IMR-90 (cell line): ENCODE data around the gene CTSC. TPM values are rescaled to one million over a fixed set of nuclear protein-coding genes. Genes with fewer than 3 reads are reported as not detected.
A peak's percentile ranks its signal among the peaks of the same experiment; 100 is the strongest.

Experiments
- ATAC-seq: fragments of 200-7000 bp; cut with Tn5 transposase; 2 replicates; pipeline ENCODE4 v1.9.1; 2020; ENCODE audit warnings: low read depth, mild to moderate bottlenecking, moderate library complexity
- BruUV-seq: library from RNA; stranded (reverse); fragments of 400-500 nt; replicated peaks from 2 replicates; lab custom pipeline; 2021; lab: Mats Ljungman, UMichigan
- CTCF ChIA-PET: fragments of 300-600 bp; formaldehyde crosslinking; extraction: SDS; loops from one replicate; lab custom pipeline; 2021; ENCODE audit warnings: antibody characterized with exemption; lab: Yijun Ruan, JAX
- POLR2A ChIA-PET: fragments of 300-600 bp; sonication (Branson Sonifier 250); formaldehyde crosslinking; loops from one replicate; lab custom pipeline; 2022; ENCODE audit warnings: antibody characterized with exemption; ENCODE audit not compliant: unreplicated experiment; lab: Charles Lee
- DNase-seq: peaks from one replicate; pipeline ENCODE4 v3.0.0; 2013
- H2AFZ ChIP-seq: replicated peaks from 2 replicates; pipeline ENCODE3; 2013; ENCODE audit warnings: low read length, mild to moderate bottlenecking; ENCODE audit not compliant: poor library complexity
- H2AK5ac ChIP-seq: 2 replicates; pipeline ENCODE4 v1.6.1; 2013; ENCODE audit warnings: low read depth, low read length, inconsistent platforms
- H2AK9ac ChIP-seq: replicated peaks from 2 replicates; pipeline ENCODE3; 2013; ENCODE audit warnings: mild to moderate bottlenecking, low read depth, low read length, moderate library complexity; ENCODE audit not compliant: poor library complexity
- H2BK120ac ChIP-seq: 2 replicates; pipeline ENCODE4 v1.6.1; 2013; ENCODE audit warnings: low read depth, low read length, inconsistent platforms
- H2BK15ac ChIP-seq: 3 replicates; pipeline ENCODE4 v1.6.1; 2013; ENCODE audit warnings: low read depth, low read length, inconsistent platforms
- H2BK20ac ChIP-seq: 2 replicates; pipeline ENCODE4 v1.6.1; 2013; ENCODE audit warnings: low read depth, mild to moderate bottlenecking, inconsistent platforms, low read length, moderate library complexity
- H2BK5ac ChIP-seq: 2 replicates; pipeline ENCODE4 v1.6.1; 2013; ENCODE audit warnings: mild to moderate bottlenecking, low read depth, low read length, inconsistent platforms; ENCODE audit not compliant: poor library complexity, severe bottlenecking
- H3K14ac ChIP-seq: replicated peaks from 2 replicates; pipeline ENCODE4 v1.6.1; 2013; ENCODE audit warnings: low read depth, low read length, inconsistent platforms
- H3K18ac ChIP-seq: 2 replicates; pipeline ENCODE4 v1.6.1; 2013; ENCODE audit warnings: low read depth, low read length, control low read depth
- H3K23ac ChIP-seq: 2 replicates; pipeline ENCODE4 v1.6.1; 2013; ENCODE audit warnings: low read depth, low read length, inconsistent platforms
- H3K27ac ChIP-seq: 2 replicates; pipeline ENCODE4 v1.5.1; 2013; ENCODE audit warnings: mild to moderate bottlenecking, control low read depth, low read length; ENCODE audit not compliant: insufficient read depth
- H3K27me3 ChIP-seq: 2 replicates; pipeline ENCODE4 v1.6.1; 2013; ENCODE audit warnings: low read length; ENCODE audit not compliant: control insufficient read depth, insufficient read depth
- H3K36me3 ChIP-seq: 2 replicates; pipeline ENCODE4 v1.6.1; 2013; ENCODE audit warnings: low read length, mixed read lengths; ENCODE audit not compliant: control insufficient read depth, insufficient read depth
- H3K4ac ChIP-seq: 2 replicates; pipeline ENCODE4 v1.6.1; 2013; ENCODE audit warnings: low read depth, low read length, inconsistent platforms
- H3K4me1 ChIP-seq: 2 replicates; pipeline ENCODE4 v1.6.1; 2013; ENCODE audit warnings: low read length, mixed read lengths; ENCODE audit not compliant: control insufficient read depth, insufficient read depth
- H3K4me2 ChIP-seq: 2 replicates; pipeline ENCODE4 v1.6.1; 2013; ENCODE audit warnings: low read depth, mild to moderate bottlenecking, control low read depth, low read length, moderate library complexity
- H3K4me3 ChIP-seq: 2 replicates; pipeline ENCODE4 v1.5.1; 2013; ENCODE audit warnings: low read depth, mild to moderate bottlenecking, control low read depth, low read length, moderate library complexity; ENCODE audit not compliant: insufficient read depth
- H3K56ac ChIP-seq: 2 replicates; pipeline ENCODE4 v1.6.1; 2013; ENCODE audit warnings: low read length, inconsistent platforms; ENCODE audit not compliant: insufficient read depth; ENCODE audit errors: extremely low read depth
- H3K79me1 ChIP-seq, 2 experiments: 2 replicates each; pipeline ENCODE4 v1.6.1; 2013; ENCODE audit warnings: low read length in 2 of 2, inconsistent platforms in 1 of 2, low read depth in 1 of 2
- H3K9ac ChIP-seq: 2 replicates; pipeline ENCODE4 v1.6.1; 2013; ENCODE audit warnings: low read depth, low read length, control low read depth
- H3K9me1 ChIP-seq: 2 replicates; pipeline ENCODE4 v1.6.1; 2013; ENCODE audit warnings: low read length, inconsistent platforms; ENCODE audit not compliant: insufficient read depth
- H3K9me3 ChIP-seq: 2 replicates; pipeline ENCODE4 v1.6.1; 2013; ENCODE audit warnings: low read length; ENCODE audit not compliant: control insufficient read depth, insufficient read depth
- H4K20me1 ChIP-seq: 2 replicates; pipeline ENCODE4 v1.6.1; 2013; ENCODE audit warnings: low read length, inconsistent platforms; ENCODE audit not compliant: insufficient read depth
- H4K5ac ChIP-seq: 2 replicates; pipeline ENCODE4 v1.6.1; 2013; ENCODE audit warnings: mild to moderate bottlenecking, low read depth, low read length, control low read depth
- H4K8ac ChIP-seq, 2 experiments: 2 replicates each; pipeline ENCODE4 v1.6.1; 2013; ENCODE audit warnings: low read depth in 2 of 2, low read length in 2 of 2, control low read depth in 1 of 2, inconsistent platforms in 1 of 2
- H4K91ac ChIP-seq: 2 replicates; pipeline ENCODE4 v1.6.1; 2013; ENCODE audit warnings: low read depth, low read length, inconsistent platforms; ENCODE audit not compliant: insufficient read depth
- BHLHE40 ChIP-seq: fragments of 150-350 bp; IDR thresholded peaks from 2 replicates; pipeline ENCODE4 v1.6.1; 2016; ENCODE audit warnings: mild to moderate bottlenecking, low read depth, low read length
- CHD1 ChIP-seq: IDR thresholded peaks from 2 replicates; pipeline ENCODE4 v1.6.1; 2012; ENCODE audit warnings: low read depth, low read length, improper control_type of control experiment
- ELK1 ChIP-seq: fragments of 150-350 bp; IDR thresholded peaks from 2 replicates; pipeline ENCODE4 v1.6.1; 2016; ENCODE audit warnings: low read depth, mild to moderate bottlenecking, low read length, moderate library complexity, borderline replicate concordance
- MAFK ChIP-seq: IDR thresholded peaks from 2 replicates; pipeline ENCODE4 v1.6.1; 2012; ENCODE audit warnings: low read depth, low read length, improper control_type of control experiment
- MAZ ChIP-seq: IDR thresholded peaks from 2 replicates; pipeline ENCODE4 v1.6.1; 2012; ENCODE audit warnings: low read depth, mild to moderate bottlenecking, low read length, improper control_type of control experiment, moderate library complexity, borderline replicate concordance
- MXI1 ChIP-seq: IDR thresholded peaks from 2 replicates; pipeline ENCODE4 v1.6.1; 2012; ENCODE audit warnings: low read depth, mild to moderate bottlenecking, low read length, moderate library complexity, borderline replicate concordance
- POLR2A ChIP-seq: IDR thresholded peaks from 2 replicates; pipeline ENCODE4 v1.6.1; 2012; ENCODE audit warnings: mild to moderate bottlenecking, low read depth, low read length
- RCOR1 ChIP-seq: IDR thresholded peaks from 2 replicates; pipeline ENCODE4 v1.6.1; 2012; ENCODE audit warnings: mild to moderate bottlenecking, low read length, improper control_type of control experiment; ENCODE audit not compliant: insufficient replicate concordance
- SMC3 ChIP-seq: fragments of 150-350 bp; IDR thresholded peaks from 2 replicates; pipeline ENCODE4 v1.6.1; 2016; ENCODE audit warnings: low read depth, mild to moderate bottlenecking, antibody characterized with exemption, low read length, moderate library complexity
- WGBS, 2 experiments: methylation state at CpG; one replicate each; pipeline versions ENCODE4 v1.1.5 to v1.1.7; 2013; ENCODE audit warnings: missing lambda C conversion rate in 2 of 2; ENCODE audit not compliant: insufficient read length in 1 of 2; ENCODE audit errors: extremely low coverage in 2 of 2; 5-methylcytosine and 5-hydroxymethylcytosine counted together
- dilution Hi-C: fragments of 300-500 bp; cut with HindIII; formaldehyde crosslinking; loops from one replicate; pipeline ENCODE4 v1.14.3; 2018; ENCODE audit warnings: low sequenced_read_pairs; ENCODE audit not compliant: unreplicated experiment
- in situ Hi-C: fragments of 300-500 bp; cut with MboI; formaldehyde crosslinking; loops from 3 replicates; pipeline ENCODE4 v1.14.3; 2019; ENCODE audit warnings: low sequenced_read_pairs, inconsistent platforms, mixed read lengths
- intact Hi-C: fragments of 100-400 bp; cut with micrococcal nuclease; formaldehyde crosslinking; loops from 2 replicates; pipeline ENCODE4 v1.10.0; 2022
- polyA plus RNA-seq, 3 experiments: library from polyadenylated mRNA; depleted of rRNA; stranded (reverse); fragments of >200 nt; gene quantifications; 2 replicates each; pipeline ENCODE4 v1.2.3, GENCODE V29; 2012; ENCODE audit warnings: low replicate concordance in 1 of 3
- total RNA-seq: library from RNA; depleted of rRNA; stranded (reverse); fragments of >200 nt; gene quantifications from 2 replicates; pipeline ENCODE4 v1.2.3, GENCODE V29; 2012

CTSC gene
- total and polyA plus RNA-seq, 2 of the 4 experiments (the other 2 are of a cell fraction) = 208 to 299 TPM

- peaks cover 3% of the 10 kb centered on the region; the same call in 1 of the 2 replicates for H3K9me1 ChIP-seq
- H3K4me2 ChIP-seq = no peak overlapping the region
- peaks cover 3% of the 10 kb centered on the region; the same call in 1 of the 2 replicates for H3K9me3 ChIP-seq
- no peak overlapping the region for H2AK9ac ChIP-seq
- ATAC-seq (no peak), DNase-seq (no peak)
- no peak overlapping the region for H2AFZ ChIP-seq
- H2BK15ac ChIP-seq = no peak overlapping the region
- H3K36me3 ChIP-seq = peaks cover 28% of the 10 kb centered on the region
- no peaks in the 10 kb centered on the region for H3K27me3 ChIP-seq
- no peak overlapping the region for H2BK20ac ChIP-seq
- no peak overlapping the region for H4K91ac ChIP-seq
- H3K23ac ChIP-seq = 0 out of 2 replicates have a peak overlapping the region, but pooled peaks have one; percentile 29
- H3K14ac ChIP-seq = 0 out of 2 replicates have a peak overlapping the region, but pooled peaks have one; percentile 19
- H3K18ac ChIP-seq = no peak overlapping the region
- H2AK5ac ChIP-seq = no peak overlapping the region; the same call in 1 of the 2 replicates
- H3K56ac ChIP-seq = no peak overlapping the region
- intact Hi-C loops = no loop called here
- ChIA-PET CTCF (no interaction called here), POLR2A (no interaction called here)
- no peak overlapping the region for H2BK5ac ChIP-seq
- H4K8ac ChIP-seq = no peak overlapping the region
- no peak overlapping the region for H3K4me3 ChIP-seq
- no peak overlapping the region for H3K4ac ChIP-seq
- H3K9ac ChIP-seq = no peak overlapping the region
- no CpG with 5 or more reads among the region's 3 CpGs for WGBS, 2 experiments
- dilution Hi-C loops = no loop called here
- H3K27ac ChIP-seq = no peak overlapping the region
- H2BK120ac ChIP-seq = no peak overlapping the region
- TF ChIP-seq MXI1 = no peak
- no peak for TF ChIP-seq CHD1
- no peak for TF ChIP-seq BHLHE40
- TF ChIP-seq MAZ = no peak
- no peak for TF ChIP-seq SMC3
- no peak for TF ChIP-seq POLR2A
- no peak for TF ChIP-seq ELK1
- TF ChIP-seq RCOR1 = no peak
- no peak for TF ChIP-seq MAFK
- peaks cover 3 to 13% of the 10 kb centered on the region in 2 experiments; a peak in 3 of 4 replicates for H3K79me1 ChIP-seq
- H3K4me1 ChIP-seq = no peaks in the 10 kb centered on the region; the same call in 1 of the 2 replicates
- H4K5ac ChIP-seq = no peak overlapping the region
- no peaks in the 10 kb centered on the region for H4K20me1 ChIP-seq
- in situ Hi-C loops = loop anchor here (25.0 kb wide), 1 partner anchor 236 kb away; no protein-coding TSS in a partner anchor
- no TSS peak for BruUV-seq
Measured at GRCh38 chr11:88300888-88301487, 36.5 kb downstream of the CTSC start.
